HTERT RPE-1 (cell line): ENCODE results near the gene POP4.

Source experiments
- in situ Hi-C: fragments of 300-500 bp; cut with MboI; formaldehyde crosslinking; loops from 4 replicates; pipeline ENCODE4 v1.14.3; 2020; ENCODE audit warnings: low sequenced_read_pairs

Gene POP4

GRCh38 chr19:29576761-29577648, 29.1 kb upstream of the POP4 start:
- in situ Hi-C loops: no loop called here

GRCh38 chr19:29577649-29577963, 28.5 kb upstream of the POP4 start:
- in situ Hi-C loops: no loop called here

- in situ Hi-C loops: no loop called here
Measured at GRCh38 chr19:29578349-29578748, 27.7 kb upstream of the POP4 start.

- in situ Hi-C loops: no loop called here
Measured at GRCh38 chr19:29579308-29579910, 26.7 kb upstream of the POP4 start.

GRCh38 chr19:29581398-29581797, 24.7 kb upstream of the POP4 start:
- in situ Hi-C loops: no loop called here

- in situ Hi-C loops: no loop called here
Measured at GRCh38 chr19:29583196-29583999, 22.7 kb upstream of the POP4 start.

- in situ Hi-C loops: no loop called here
Measured at GRCh38 chr19:29586401-29586800, 19.7 kb upstream of the POP4 start.

- in situ Hi-C loops: no loop called here
Measured at GRCh38 chr19:29587059-29587458, 19.0 kb upstream of the POP4 start.

GRCh38 chr19:29587518-29587986, 18.5 kb upstream of the POP4 start:
- in situ Hi-C loops: no loop called here

GRCh38 chr19:29588095-29588494, 18.0 kb upstream of the POP4 start:
- in situ Hi-C loops: no loop called here

GRCh38 chr19:29590278-29590677, 15.8 kb upstream of the POP4 start:
- in situ Hi-C loops: no loop called here

GRCh38 chr19:29591670-29592069, 14.4 kb upstream of the POP4 start:
- in situ Hi-C loops: no loop called here

GRCh38 chr19:29593869-29594268, 12.2 kb upstream of the POP4 start:
- in situ Hi-C loops: no loop called here

- in situ Hi-C loops: no loop called here
Measured at GRCh38 chr19:29596080-29596727, 9.9 kb upstream of the POP4 start.

GRCh38 chr19:29596885-29597525, 9.1 kb upstream of the POP4 start:
- in situ Hi-C loops: no loop called here

GRCh38 chr19:29598036-29598435, 8.0 kb upstream of the POP4 start:
- in situ Hi-C loops: no loop called here

- in situ Hi-C loops: no loop called here
Measured at GRCh38 chr19:29598496-29598895, 7.6 kb upstream of the POP4 start.

- in situ Hi-C loops: no loop called here
Measured at GRCh38 chr19:29603308-29603707, 2.8 kb upstream of the POP4 start.

GRCh38 chr19:29606420-29606747, 301 bp downstream of the POP4 start:
- in situ Hi-C loops: no loop called here

GRCh38 chr19:29609636-29610035, 3.6 kb downstream of the POP4 start:
- in situ Hi-C loops: no loop called here

- in situ Hi-C loops: no loop called here
Measured at GRCh38 chr19:29610213-29610573, 4.1 kb downstream of the POP4 start.
